Hippocampal formation (tissue), 2 donors: ENCODE data around the gene FAM3D.

Experiments used
- DNase-seq, 2 donors: peaks; one replicate each; lab custom pipeline; 2025; lab: John Stamatoyannopoulos, UW

Gene FAM3D

GRCh38 chr3:58594117-58594516 lies 72.5 kb downstream of the FAM3D start:
- no peak for DNase-seq

GRCh38 chr3:58591517-58592510 lies 74.8 kb downstream of the FAM3D start:
- no peak for DNase-seq

- no peak for DNase-seq
Observed at GRCh38 chr3:58588030-58588614, 78.5 kb downstream of the FAM3D start.

- DNase-seq: no peak
Observed at GRCh38 chr3:58586776-58587192, 79.8 kb downstream of the FAM3D start.

GRCh38 chr3:58585994-58586393 lies 80.6 kb downstream of the FAM3D start:
- DNase-seq: no peak

GRCh38 chr3:58585005-58585786 lies 81.4 kb downstream of the FAM3D start:
- peak; percentile 54 to 64 for DNase-seq

GRCh38 chr3:58584690-58585004 lies 81.9 kb downstream of the FAM3D start:
- no peak for DNase-seq
